ENCODE results near the gene SH3GLB2.

- no peak for TF ChIP-seq CTCF (conservative IDR thresholded peaks at IDR 0.05 in 1 of 2, IDR thresholded peaks at IDR 0.05 in 1 of 2; ENCODE audit: low read depth in 1 of 2, low read length in 2 of 2)
- no peak for TF ChIP-seq EZH2 (IDR thresholded peaks at IDR 0.05; ENCODE audit: low read length, missing control alignments)
Measured at GRCh38 chr9:129058965-129059795, 31.0 kb upstream of the SH3GLB2 start.
